ENCODE measurements around the gene SLC51A.

SLC51A gene

DNA sequence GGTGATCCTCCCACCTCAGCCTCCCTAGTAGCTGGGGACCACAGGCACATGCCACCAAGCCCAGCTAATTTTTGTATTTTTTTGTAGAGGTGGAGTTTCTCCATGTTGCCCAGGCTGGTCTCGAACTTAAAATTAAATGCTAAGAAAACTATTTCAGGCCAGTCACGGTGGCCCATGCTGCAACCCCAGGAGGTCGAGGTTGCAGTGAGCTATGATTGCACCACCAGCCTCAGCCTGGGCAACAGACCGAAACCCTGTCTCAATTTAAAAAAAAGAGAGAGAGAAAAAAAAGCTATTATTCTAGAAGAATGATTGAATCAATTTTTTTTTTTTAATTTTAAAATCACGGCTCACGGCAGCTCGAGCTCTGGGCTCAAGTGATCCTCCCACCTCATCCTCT, 4.7 kb downstream of the SLC51A start:
- DNase-seq (ENCODE audit: low spot score): no peak
- H3K4ac ChIP-seq (ENCODE audit: low read length): no peak overlapping the region
- no peak overlapping the region for H3K23ac ChIP-seq (ENCODE audit: low read depth, low read length, poor library complexity)
- no peak overlapping the region for H2BK120ac ChIP-seq (ENCODE audit: low read depth, low read length)
- H4K8ac ChIP-seq (ENCODE audit: low read depth, low read length): no peak overlapping the region
- H4K91ac ChIP-seq (ENCODE audit: low read depth, low read length, poor library complexity): no peak overlapping the region
- H3K27me3 ChIP-seq (ENCODE audit: control insufficient read depth in 3 of 3, insufficient read depth in 3 of 3, low read depth in 1 of 3, low read length in 3 of 3): peaks cover 0 to 8% (median 0%) of the 10 kb centered on the region in 3 experiments
- H2AFZ ChIP-seq (ENCODE audit: low read length): no peak overlapping the region
- no peak overlapping the region for H2BK12ac ChIP-seq (ENCODE audit: low read length)
- no peak overlapping the region for H3K4me3 ChIP-seq (ENCODE audit: low read length in 2 of 2)
- H3K27ac ChIP-seq (replicated peaks; ENCODE audit: low read length): no peak overlapping the region
- H3K14ac ChIP-seq (ENCODE audit: low read length): no peak overlapping the region
- no peak overlapping the region for H2AK5ac ChIP-seq (ENCODE audit: low read depth, low read length)
- no peak overlapping the region for H2BK5ac ChIP-seq (ENCODE audit: low read length)
- H3K36me3 ChIP-seq (replicated peaks in 1 of 2; ENCODE audit: control insufficient read depth in 2 of 2, insufficient read depth in 2 of 2, low read length in 2 of 2): no peaks in the 10 kb centered on the region
- H3K9me3 ChIP-seq (replicated peaks in 1 of 2; ENCODE audit: control insufficient read depth in 2 of 2, insufficient read depth in 1 of 2, low read depth in 1 of 2, low read length in 2 of 2): no peaks in the 10 kb centered on the region
- no peaks in the 10 kb centered on the region for H3K79me1 ChIP-seq (ENCODE audit: low read depth, low read length)
- no CpG with 5 or more reads among the region's 7 CpGs for WGBS, 2 donors (ENCODE audit: extremely low coverage in 2 of 2, insufficient read length in 2 of 2, insufficient replicate concordance in 1 of 2)
- no peak overlapping the region for H2BK15ac ChIP-seq (ENCODE audit: low read length)
- H3K18ac ChIP-seq (ENCODE audit: low read length): no peak overlapping the region
- H3K4me1 ChIP-seq (ENCODE audit: control insufficient read depth in 2 of 2, insufficient read depth in 1 of 2, low read depth in 1 of 2, low read length in 2 of 2): peaks cover 9 to 11% of the 10 kb centered on the region in 2 donors
- H3K9ac ChIP-seq (ENCODE audit: low read depth, low read length, poor library complexity): no peak overlapping the region
- H3K4me2 ChIP-seq (ENCODE audit: insufficient read depth, low read length, poor library complexity, severe bottlenecking): no peak overlapping the region

DNA sequence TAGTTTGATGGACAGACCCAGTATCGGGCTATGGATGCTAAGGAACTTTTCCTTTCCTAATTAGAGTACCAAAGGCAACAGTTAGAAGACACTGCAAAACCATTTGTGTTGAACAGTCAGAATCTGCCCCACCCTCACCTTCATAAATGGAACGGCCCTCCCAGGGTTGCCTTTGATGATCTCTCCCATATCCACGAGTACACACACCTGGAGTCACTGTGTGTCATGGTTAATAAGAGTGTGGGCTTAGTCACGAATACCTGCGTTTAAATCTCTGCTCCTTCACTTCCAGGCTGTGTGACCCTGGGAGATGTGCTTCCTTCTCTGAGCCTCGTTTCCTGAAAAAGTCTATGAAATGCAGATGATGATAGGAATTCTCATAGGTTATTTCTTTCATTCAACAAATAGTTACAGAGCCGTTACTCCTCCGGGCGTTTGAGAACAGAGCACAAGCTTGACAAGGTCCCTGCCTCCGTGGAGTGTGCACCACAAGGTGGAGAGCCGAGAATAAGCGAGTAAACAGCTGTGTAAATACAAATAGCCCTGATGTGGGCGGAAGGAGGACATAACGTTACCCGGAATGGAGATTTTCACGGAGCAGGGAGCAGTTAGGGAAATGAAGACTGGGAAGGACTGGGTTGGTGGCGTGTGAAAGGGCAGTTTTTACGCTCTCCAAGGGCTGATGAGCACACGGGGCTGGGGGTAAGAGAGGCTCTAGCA, 6.7 kb downstream of the SLC51A start:
- no peak overlapping the region for H3K14ac ChIP-seq (ENCODE audit: low read length)
- no peak overlapping the region for H4K91ac ChIP-seq (ENCODE audit: low read depth, low read length, poor library complexity)
- DNase-seq (ENCODE audit: low spot score): no peak
- H3K27me3 ChIP-seq (ENCODE audit: control insufficient read depth in 3 of 3, insufficient read depth in 3 of 3, low read depth in 1 of 3, low read length in 3 of 3): no peaks in the 10 kb centered on the region
- H3K9me3 ChIP-seq (replicated peaks in 1 of 2; ENCODE audit: control insufficient read depth in 2 of 2, insufficient read depth in 1 of 2, low read depth in 1 of 2, low read length in 2 of 2): no peaks in the 10 kb centered on the region
- H3K4me2 ChIP-seq (ENCODE audit: insufficient read depth, low read length, poor library complexity, severe bottlenecking): no peak overlapping the region
- no CpG with 5 or more reads among the region's 19 CpGs for WGBS, 2 donors (ENCODE audit: extremely low coverage in 2 of 2, insufficient read length in 2 of 2, insufficient replicate concordance in 1 of 2)
- H2BK120ac ChIP-seq (ENCODE audit: low read depth, low read length): no peak overlapping the region
- H2BK15ac ChIP-seq (ENCODE audit: low read length): no peak overlapping the region
- no peak overlapping the region for H3K4me3 ChIP-seq (ENCODE audit: low read length in 2 of 2)
- H2AFZ ChIP-seq (ENCODE audit: low read length): no peak overlapping the region
- H3K36me3 ChIP-seq (replicated peaks in 1 of 2; ENCODE audit: control insufficient read depth in 2 of 2, insufficient read depth in 2 of 2, low read length in 2 of 2): no peaks in the 10 kb centered on the region
- no peak overlapping the region for H3K4ac ChIP-seq (ENCODE audit: low read length)
- H3K9ac ChIP-seq (ENCODE audit: low read depth, low read length, poor library complexity): no peak overlapping the region
- H3K4me1 ChIP-seq (ENCODE audit: control insufficient read depth in 2 of 2, insufficient read depth in 1 of 2, low read depth in 1 of 2, low read length in 2 of 2): peaks cover 3 to 9% of the 10 kb centered on the region in 2 donors
- H2BK5ac ChIP-seq (ENCODE audit: low read length): no peak overlapping the region
- no peaks in the 10 kb centered on the region for H3K79me1 ChIP-seq (ENCODE audit: low read depth, low read length)
- no peak overlapping the region for H3K23ac ChIP-seq (ENCODE audit: low read depth, low read length, poor library complexity)
- H2AK5ac ChIP-seq (ENCODE audit: low read depth, low read length): no peak overlapping the region
- H2BK12ac ChIP-seq (ENCODE audit: low read length): no peak overlapping the region
- H3K27ac ChIP-seq (replicated peaks; ENCODE audit: low read length): no peak overlapping the region
- H4K8ac ChIP-seq (ENCODE audit: low read depth, low read length): no peak overlapping the region
- H3K18ac ChIP-seq (ENCODE audit: low read length): no peak overlapping the region

DNA sequence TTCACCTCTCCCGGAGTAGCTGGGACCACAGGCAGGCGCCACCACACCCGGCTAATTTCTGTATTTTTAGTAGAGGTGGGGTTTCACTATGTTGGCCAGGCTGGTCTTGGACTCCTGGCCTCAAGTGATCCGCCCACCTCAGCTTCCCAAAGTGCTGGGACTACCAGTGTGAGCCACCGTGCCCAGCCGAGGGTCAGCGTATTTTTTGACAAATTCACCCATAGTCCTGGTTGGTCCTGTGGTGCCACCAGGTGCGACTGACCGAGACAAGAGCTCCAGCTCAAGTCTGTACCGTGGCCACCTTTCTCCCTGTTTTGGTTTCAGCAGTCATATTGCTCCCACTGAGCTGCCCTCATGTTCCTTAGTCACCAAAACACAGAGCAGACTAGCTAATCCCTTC, 8.8 kb downstream of the SLC51A start:
- Histone ChIP-seq H3K36me3 (replicated peaks in 1 of 2; ENCODE audit: control insufficient read depth in 2 of 2, insufficient read depth in 2 of 2, low read length in 2 of 2) (no peaks in the 10 kb centered on the region), H3K9me3 (replicated peaks in 1 of 2; ENCODE audit: control insufficient read depth in 2 of 2, insufficient read depth in 1 of 2, low read depth in 1 of 2, low read length in 2 of 2) (no peaks in the 10 kb centered on the region), H4K91ac (ENCODE audit: low read depth, low read length, poor library complexity) (no peak overlapping the region), H3K18ac (ENCODE audit: low read length) (peak overlapping the region; percentile 48), H2BK12ac (ENCODE audit: low read length) (no peak overlapping the region), H3K4me3 (ENCODE audit: low read length in 2 of 2) (no peak overlapping the region), H3K79me1 (ENCODE audit: low read depth, low read length) (no peaks in the 10 kb centered on the region), H2BK5ac (ENCODE audit: low read length) (no peak overlapping the region), H2AK5ac (ENCODE audit: low read depth, low read length) (no peak overlapping the region), H2BK120ac (ENCODE audit: low read depth, low read length) (no peak overlapping the region), H3K4ac (ENCODE audit: low read length) (no peak overlapping the region), H3K9ac (ENCODE audit: low read depth, low read length, poor library complexity) (peak overlapping the region; percentile 30), H3K14ac (ENCODE audit: low read length) (peak overlapping the region; percentile 21), H3K27me3 (ENCODE audit: control insufficient read depth in 3 of 3, insufficient read depth in 3 of 3, low read depth in 1 of 3, low read length in 3 of 3) (no peaks in the 10 kb centered on the region), H4K8ac (ENCODE audit: low read depth, low read length) (no peak overlapping the region), H2BK15ac (ENCODE audit: low read length) (peak overlapping the region; percentile 49), H3K4me1 (ENCODE audit: control insufficient read depth in 2 of 2, insufficient read depth in 1 of 2, low read depth in 1 of 2, low read length in 2 of 2) (peaks cover 0 to under 1% of the 10 kb centered on the region in 2 donors), H3K27ac (replicated peaks; ENCODE audit: low read length) (no peak overlapping the region), H2AFZ (ENCODE audit: low read length) (no peak overlapping the region), H3K23ac (ENCODE audit: low read depth, low read length, poor library complexity) (no peak overlapping the region), H3K4me2 (ENCODE audit: insufficient read depth, low read length, poor library complexity, severe bottlenecking) (no peak overlapping the region)
- WGBS, 2 donors (ENCODE audit: extremely low coverage in 2 of 2, insufficient read length in 2 of 2, insufficient replicate concordance in 1 of 2): no CpG with 5 or more reads among the region's 10 CpGs
- DNase-seq (ENCODE audit: low spot score): no peak

DNA sequence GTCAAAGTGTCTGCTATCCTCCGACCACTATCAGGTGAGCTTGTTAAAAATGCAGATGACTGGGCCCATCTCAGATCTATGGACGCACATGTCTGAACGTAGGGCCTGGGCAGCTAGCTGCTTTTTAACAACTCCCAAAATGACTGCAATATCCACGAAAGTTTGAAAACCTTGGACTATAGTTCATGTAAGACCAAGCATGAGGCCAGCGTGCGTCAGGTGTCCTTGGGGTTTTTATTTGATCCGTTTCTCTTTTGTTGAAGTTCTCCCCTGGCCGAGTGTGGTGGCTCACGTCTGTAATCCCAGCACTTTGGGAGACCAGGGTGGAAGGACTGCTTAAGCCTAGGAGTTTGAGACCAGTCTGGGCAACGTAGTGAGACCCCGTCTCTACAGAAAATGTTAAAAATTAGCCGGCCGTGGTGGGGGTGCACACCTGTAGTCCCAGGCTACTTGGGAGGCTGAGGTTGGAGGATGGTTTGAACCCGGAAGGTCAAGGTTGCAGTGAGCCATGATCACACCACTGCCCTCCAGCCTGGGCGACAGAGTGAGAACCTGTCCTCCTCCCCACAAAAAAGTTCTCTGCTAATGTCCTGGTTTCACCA, 9.5 kb downstream of the SLC51A start:
- Histone ChIP-seq H3K79me1 (ENCODE audit: low read depth, low read length) (no peaks in the 10 kb centered on the region), H3K27me3 (ENCODE audit: control insufficient read depth in 3 of 3, insufficient read depth in 3 of 3, low read depth in 1 of 3, low read length in 3 of 3) (no peaks in the 10 kb centered on the region), H3K18ac (ENCODE audit: low read length) (no peak overlapping the region), H2BK12ac (ENCODE audit: low read length) (no peak overlapping the region), H3K27ac (replicated peaks; ENCODE audit: low read length) (no peak overlapping the region), H3K36me3 (replicated peaks in 1 of 2; ENCODE audit: control insufficient read depth in 2 of 2, insufficient read depth in 2 of 2, low read length in 2 of 2) (no peaks in the 10 kb centered on the region), H3K14ac (ENCODE audit: low read length) (no peak overlapping the region), H3K23ac (ENCODE audit: low read depth, low read length, poor library complexity) (no peak overlapping the region), H2AFZ (ENCODE audit: low read length) (no peak overlapping the region), H2AK5ac (ENCODE audit: low read depth, low read length) (no peak overlapping the region), H2BK5ac (ENCODE audit: low read length) (no peak overlapping the region), H3K9ac (ENCODE audit: low read depth, low read length, poor library complexity) (no peak overlapping the region), H2BK120ac (ENCODE audit: low read depth, low read length) (no peak overlapping the region), H3K4me3 (ENCODE audit: low read length in 2 of 2) (no peak overlapping the region), H2BK15ac (ENCODE audit: low read length) (no peak overlapping the region), H4K8ac (ENCODE audit: low read depth, low read length) (no peak overlapping the region), H3K9me3 (replicated peaks in 1 of 2; ENCODE audit: control insufficient read depth in 2 of 2, insufficient read depth in 1 of 2, low read depth in 1 of 2, low read length in 2 of 2) (no peaks in the 10 kb centered on the region), H3K4me1 (ENCODE audit: control insufficient read depth in 2 of 2, insufficient read depth in 1 of 2, low read depth in 1 of 2, low read length in 2 of 2) (no peaks in the 10 kb centered on the region), H3K4me2 (ENCODE audit: insufficient read depth, low read length, poor library complexity, severe bottlenecking) (no peak overlapping the region), H4K91ac (ENCODE audit: low read depth, low read length, poor library complexity) (no peak overlapping the region), H3K4ac (ENCODE audit: low read length) (no peak overlapping the region)
- WGBS, 2 donors (ENCODE audit: extremely low coverage in 2 of 2, insufficient read length in 2 of 2, insufficient replicate concordance in 1 of 2): no CpG with 5 or more reads among the region's 15 CpGs
- no peak for DNase-seq (ENCODE audit: low spot score)
